ENCODE measurements around the gene SLC6A19.

GRCh38 chr5:1220351-1220750 is 19.0 kb downstream of the SLC6A19 start:
- no peak for TF ChIP-seq CTCF (IDR thresholded peaks at IDR 0.05; ENCODE audit: poor library complexity)
- no peak for TF ChIP-seq EZH2 (IDR thresholded peaks at IDR 0.05; ENCODE audit: borderline replicate concordance)
- TF ChIP-seq EZH2phosphoT487 (IDR thresholded peaks at IDR 0.05; ENCODE audit: low read depth, severe bottlenecking, unreplicated experiment) = no peak
